SK-N-MC (cell line): ENCODE measurements around the gene CACNB1.

Experiments used
- EZH2 ChIP-seq: fragments of 200-600 bp; sonication (generic); IDR thresholded peaks from one replicate; pipeline ENCODE4 v1.6.1; 2017; ENCODE audit warnings: antibody characterized with exemption
- FOXP2 ChIP-seq: optimal IDR thresholded peaks from 2 replicates; pipeline ENCODE3; 2011; ENCODE audit warnings: mild to moderate bottlenecking, moderate library complexity; ENCODE audit not compliant: insufficient read depth; ENCODE audit errors: extremely low read length, control extremely low read depth
- POLR2AphosphoS5 ChIP-seq: IDR thresholded peaks from 2 replicates; pipeline ENCODE4 v1.6.1; 2012; ENCODE audit warnings: mild to moderate bottlenecking, low read depth, low read length, borderline replicate concordance

DNA sequence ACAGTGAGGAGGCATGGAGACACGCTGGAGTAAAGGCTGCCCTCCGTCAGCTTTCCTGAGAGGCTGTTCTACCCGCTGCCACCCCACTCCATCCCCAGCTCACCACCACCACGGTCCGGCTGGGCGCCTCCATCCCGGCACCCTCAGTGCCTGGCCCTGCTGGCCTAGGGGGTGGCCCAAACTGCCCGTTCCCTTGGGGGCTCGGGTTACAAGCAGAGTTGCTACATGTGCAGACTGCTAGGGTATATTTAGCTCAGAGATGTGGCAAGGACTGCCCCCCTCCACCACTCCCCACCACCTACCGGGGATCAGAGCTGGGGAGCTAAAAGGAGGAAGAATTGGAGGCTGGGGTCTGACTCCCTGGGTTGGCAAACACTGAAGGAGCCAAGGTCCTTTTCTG, 4.1 kb downstream of the CACNB1 start:
- no peak for TF ChIP-seq POLR2AphosphoS5
- TF ChIP-seq EZH2: no peak
- TF ChIP-seq FOXP2: no peak
